B cell (primary cell): ENCODE results near the gene BUB1. TPM values are rescaled to one million over a fixed set of nuclear protein-coding genes. Genes with fewer than 3 reads are reported as not detected.

Experiments
- ATAC-seq: fragments of 200-7000 bp; cut with Tn5 transposase; one replicate; pipeline ENCODE4 v1.10.0; 2021; ENCODE audit warnings: low read depth, mild to moderate bottlenecking, moderate number of reproducible peaks, moderate library complexity
- CTCF ChIA-PET: fragments of 350-600 bp; sonication (Branson Sonifier 250); formaldehyde crosslinking; loops from one replicate; lab custom pipeline; 2021; ENCODE audit warnings: antibody characterized with exemption, inconsistent platforms; lab: Charles Lee
- POLR2A ChIA-PET: fragments of 350-600 bp; sonication (Branson Sonifier 250); formaldehyde crosslinking; loops from one replicate; lab custom pipeline; 2021; ENCODE audit warnings: antibody characterized with exemption; lab: Charles Lee
- DNase-seq: peaks from one replicate; pipeline ENCODE4 v3.0.0; 2013
- H2AFZ ChIP-seq: 2 replicates; pipeline ENCODE4 v1.6.1; 2012; ENCODE audit warnings: mild to moderate bottlenecking, low read depth, low read length; ENCODE audit not compliant: insufficient read depth, poor library complexity, severe bottlenecking
- H3K27ac ChIP-seq, 2 donors: 1 replicate in 1 of 2; 2 replicates in 1 of 2; pipeline ENCODE4 v1.5.1; 2012 to 2013; ENCODE audit warnings: low read length in 2 of 2, mild to moderate bottlenecking in 2 of 2, moderate library complexity in 1 of 2
- H3K27me3 ChIP-seq, 4 experiments: fragments of 200-600 bp in 1 of 4; sonication (generic) in 1 of 4; replicated peaks in 1 of 4; 1 replicate in 2 of 4; 2 replicates in 2 of 4; pipeline versions ENCODE4 v1.6.1 to v1.7.0; 2013 to 2016; ENCODE audit warnings: low read length in 3 of 4, mild to moderate bottlenecking in 2 of 4, mixed read lengths in 1 of 4, moderate library complexity in 1 of 4; ENCODE audit not compliant: insufficient read depth in 4 of 4, control insufficient read depth in 3 of 4; ENCODE audit errors: control extremely low read depth in 1 of 4
- H3K36me3 ChIP-seq, 2 experiments: replicated peaks in 1 of 2; 1 replicate in 1 of 2; 2 replicates in 1 of 2; pipeline versions ENCODE4 v1.6.1 to v1.7.1; 2013; ENCODE audit warnings: low read length in 1 of 2; ENCODE audit not compliant: insufficient read depth in 2 of 2, control insufficient read depth in 1 of 2; ENCODE audit errors: control extremely low read depth in 1 of 2, extremely low read depth in 1 of 2
- H3K4me1 ChIP-seq, 2 donors: fragments of 200-600 bp in 1 of 2; sonication (generic) in 1 of 2; 1 replicate in 1 of 2; 2 replicates in 1 of 2; pipeline versions ENCODE4 v1.5.1 to v1.6.1; 2013 to 2017; ENCODE audit warnings: low read length in 2 of 2; ENCODE audit not compliant: control insufficient read depth in 2 of 2, insufficient read depth in 2 of 2
- H3K4me2 ChIP-seq: replicated peaks from 2 replicates; pipeline ENCODE3; 2012; ENCODE audit warnings: mild to moderate bottlenecking, low read depth, low read length; ENCODE audit not compliant: poor library complexity, severe bottlenecking
- H3K4me3 ChIP-seq, 5 experiments: fragments of 200-600 bp in 1 of 5; sonication (generic) in 1 of 5; 1 replicate in 3 of 5; 2 replicates in 2 of 5; pipeline versions ENCODE4 v1.5.1 to v1.7.0; 2011 to 2016; ENCODE audit warnings: low read length in 4 of 5, mild to moderate bottlenecking in 4 of 5, low read depth in 2 of 5, control low read depth in 1 of 5, moderate library complexity in 1 of 5; ENCODE audit not compliant: insufficient read depth in 1 of 5; ENCODE audit errors: control extremely low read depth in 1 of 5, extremely low read depth in 1 of 5
- H3K79me2 ChIP-seq: fragments of 200-600 bp; sonication (generic); one replicate; pipeline ENCODE4 v1.6.0; 2016; ENCODE audit warnings: low read length; ENCODE audit not compliant: control insufficient read depth, insufficient read depth
- H3K9ac ChIP-seq: fragments of 200-600 bp; sonication (generic); 2 replicates; pipeline ENCODE4 v1.6.1; 2017; ENCODE audit warnings: mild to moderate bottlenecking, low read length, moderate library complexity
- H3K9me3 ChIP-seq, 3 donors: one replicate each; pipeline versions ENCODE4 v1.6.1 to v1.7.1; 2013; ENCODE audit warnings: low read length in 2 of 3; ENCODE audit not compliant: control insufficient read depth in 2 of 3, insufficient read depth in 1 of 3; ENCODE audit errors: control extremely low read depth in 1 of 3
- H4K20me1 ChIP-seq: 2 replicates; pipeline ENCODE4 v1.6.0; 2012; ENCODE audit warnings: mild to moderate bottlenecking, low read length; ENCODE audit not compliant: insufficient read depth, control insufficient read depth, poor library complexity, severe bottlenecking
- H3K27ac Mint-ChIP-seq: one replicate; pipeline ENCODE4 v1.8.0; 2021; ENCODE audit warnings: mixed read lengths
- H3K27me3 Mint-ChIP-seq: one replicate; pipeline ENCODE4 v1.8.0; 2021; ENCODE audit warnings: mixed read lengths
- H3K4me1 Mint-ChIP-seq: one replicate; pipeline ENCODE4 v1.8.0; 2021; ENCODE audit warnings: mixed read lengths
- H3K4me3 Mint-ChIP-seq: one replicate; pipeline ENCODE4 v1.8.0; 2021; ENCODE audit warnings: mixed read lengths
- H3K9me3 Mint-ChIP-seq: one replicate; pipeline ENCODE4 v1.8.0; 2022; ENCODE audit warnings: mixed read lengths; ENCODE audit not compliant: insufficient read depth
- CTCF ChIP-seq: fragments of 200-600 bp; IDR thresholded peaks from one replicate; pipeline ENCODE4 v1.8.0; 2022; ENCODE audit warnings: antibody characterized with exemption, mild to moderate bottlenecking
- EZH2 ChIP-seq: IDR thresholded peaks from 2 replicates; pipeline ENCODE4 v1.6.1; 2012; ENCODE audit warnings: borderline replicate concordance, low read depth, mild to moderate bottlenecking, moderate library complexity, low read length; ENCODE audit not compliant: insufficient read depth, poor library complexity, severe bottlenecking
- WGBS: methylation state at CpG from one replicate; pipeline ENCODE4 v1.1.5; 2013; ENCODE audit warnings: missing lambda C conversion rate; ENCODE audit not compliant: insufficient coverage; 5-methylcytosine and 5-hydroxymethylcytosine counted together
- intact Hi-C: fragments of 100-400 bp; cut with micrococcal nuclease; formaldehyde crosslinking; loops from one replicate; pipeline ENCODE4 v1.10.0; 2022
- polyA plus RNA-seq: library from polyadenylated mRNA; depleted of rRNA; stranded (reverse); fragments of >200 nt; gene quantifications from 2 replicates; pipeline ENCODE4 v1.2.3, GENCODE V29; 2012
- total RNA-seq, 2 donors: library from RNA; stranded (reverse); fragments of 120-200 nt in 1 of 2; gene quantifications; 1 replicate in 1 of 2; 2 replicates in 1 of 2; pipeline versions ENCODE4 v1.2.3 to v1.2.4, GENCODE V29; 2013 to 2022

Gene BUB1
- total and polyA plus RNA-seq, 2 donors (not counting 1 experiment from before 2014, with no cell fraction given), result 0.85 to 2.0 TPM

- Histone ChIP-seq H3K4me3 (no peak overlapping the region), H3K9me3 (peaks cover 2 to 14% (median 7%) of the 10 kb centered on the region in 3 donors), H3K4me2 (no peak overlapping the region), H4K20me1 (no peaks in the 10 kb centered on the region), H3K79me2 (no peaks in the 10 kb centered on the region), H3K36me3 (no peaks in the 10 kb centered on the region), H3K9ac (no peak overlapping the region), H3K4me1 (no peaks in the 10 kb centered on the region), H3K27me3 (peaks cover 0 to 6% (median 0%) of the 10 kb centered on the region in 4 experiments), H2AFZ (no peak overlapping the region), H3K27ac (no peak overlapping the region)
- no peak for DNase-seq
- Mint-ChIP-seq H3K4me1 (peaks cover 5% of the 10 kb centered on the region), H3K27me3 (peaks cover 24% of the 10 kb centered on the region), H3K27ac (no peak overlapping the region), H3K9me3 (peaks cover 2% of the 10 kb centered on the region), H3K4me3 (no peak overlapping the region)
- intact Hi-C loops, result no loop called here
- TF ChIP-seq EZH2, result no peak
- TF ChIP-seq CTCF, result no peak
- ChIA-PET POLR2A (no interaction called here), CTCF (interaction anchor here (0.6 to 1.0 kb wide), 2 partner anchors 16 to 79 kb away, joined by 3 read pairs; no protein-coding TSS in a partner anchor)
- no peak for ATAC-seq
- 100% methylated on average over 2 of the region's 4 CpGs for WGBS
Measured at GRCh38 chr2:110690083-110690965, 12.5 kb upstream of the BUB1 start.

GRCh38 chr2:110688594-110689091, 10.8 kb upstream of the BUB1 start:
- no peaks in the 10 kb centered on the region for H3K27me3 ChIP-seq
- H3K4me1 ChIP-seq, result no peaks in the 10 kb centered on the region
- no peak overlapping the region for H3K9ac ChIP-seq
- H3K27ac Mint-ChIP-seq, result no peak overlapping the region
- CTCF ChIA-PET, result no interaction called here
- intact Hi-C loops, result no loop called here
- no peak for DNase-seq
- H3K9me3 Mint-ChIP-seq, result peaks cover 2% of the 10 kb centered on the region
- no peak overlapping the region for H3K4me3 ChIP-seq
- POLR2A ChIA-PET, result no interaction called here
- no peaks in the 10 kb centered on the region for H3K79me2 ChIP-seq
- H4K20me1 ChIP-seq, result no peaks in the 10 kb centered on the region
- peaks cover 2 to 14% (median 7%) of the 10 kb centered on the region in 3 donors for H3K9me3 ChIP-seq
- no peak for ATAC-seq
- H3K4me2 ChIP-seq, result no peak overlapping the region
- no peak overlapping the region for H3K4me3 Mint-ChIP-seq
- no peak overlapping the region for H2AFZ ChIP-seq
- TF ChIP-seq EZH2 (no peak), CTCF (no peak)
- H3K27ac ChIP-seq, result no peak overlapping the region
- no peaks in the 10 kb centered on the region for H3K36me3 ChIP-seq
- 96% methylated on average over 4 of the region's 5 CpGs for WGBS
- no peaks in the 10 kb centered on the region for H3K4me1 Mint-ChIP-seq
- H3K27me3 Mint-ChIP-seq, result peaks cover 27% of the 10 kb centered on the region
